Measurements from ENCODE around the gene LRRC3. TPM values are rescaled to one million over a fixed set of nuclear protein-coding genes. Genes with fewer than 3 reads are reported as not detected.

LRRC3 gene
- total and polyA plus RNA-seq, 4 donors, result 3.0 to 14.2 (median 7.5) TPM

- H3K27ac ChIP-seq (ENCODE audit: low read depth in 1 of 2, low read length in 2 of 2), result no peak overlapping the region
- H3K36me3 ChIP-seq (ENCODE audit: control insufficient read depth in 4 of 4, insufficient read depth in 3 of 4, low read depth in 1 of 4, low read length in 3 of 4), result peaks cover 0 to 6% (median 3%) of the 10 kb centered on the region in 4 donors
- no peaks in the 10 kb centered on the region for H3K27me3 ChIP-seq (ENCODE audit: control insufficient read depth in 4 of 4, insufficient read depth in 4 of 4, low read length in 3 of 4)
- H3K9ac ChIP-seq (ENCODE audit: low read depth in 1 of 2, low read length in 2 of 2), result no peak overlapping the region
- peaks cover 0 to 3% (median 2%) of the 10 kb centered on the region in 4 donors for H3K9me3 ChIP-seq (ENCODE audit: control insufficient read depth in 4 of 4, low read length in 3 of 4)
- WGBS, result 94% methylated on average over 17 of the region's 17 CpGs
- no peak for TF ChIP-seq TAF1 (conservative IDR thresholded peaks at IDR 0.05)
- TF ChIP-seq RAD21 (IDR thresholded peaks at IDR 0.05), result no peak
- no peak for TF ChIP-seq YY1 (IDR thresholded peaks at IDR 0.05)
- TF ChIP-seq ZBTB33 (IDR thresholded peaks at IDR 0.05), result no peak
- no peak overlapping the region for H3K4me3 ChIP-seq (ENCODE audit: low read depth in 1 of 3, low read length in 3 of 3)
- no peaks in the 10 kb centered on the region for H3K4me1 ChIP-seq (ENCODE audit: control insufficient read depth in 4 of 4, insufficient read depth in 4 of 4, low read length in 3 of 4)
- no peak for DNase-seq (ENCODE audit: low spot score)
Observed at GRCh38 chr21:44494418-44494817, 39.1 kb downstream of the LRRC3 start.

GRCh38 chr21:44494956-44495355, 39.6 kb downstream of the LRRC3 start:
- no peak for DNase-seq (ENCODE audit: low spot score)
- peaks cover 0 to 3% (median 2%) of the 10 kb centered on the region in 4 donors for H3K9me3 ChIP-seq (ENCODE audit: control insufficient read depth in 4 of 4, low read length in 3 of 4)
- WGBS, result 82% methylated on average over 13 of the region's 13 CpGs
- H3K27me3 ChIP-seq (ENCODE audit: control insufficient read depth in 4 of 4, insufficient read depth in 4 of 4, low read length in 3 of 4), result no peaks in the 10 kb centered on the region
- no peak for TF ChIP-seq ATF3 (IDR thresholded peaks at IDR 0.05)
- no peak for TF ChIP-seq NR2F2 (IDR thresholded peaks at IDR 0.05)
- TF ChIP-seq CTCF (IDR thresholded peaks at IDR 0.05; ENCODE audit: low read depth, low read length, missing input control), result no peak
- no peak for TF ChIP-seq FOXA2 (IDR thresholded peaks at IDR 0.05)
- TF ChIP-seq ZBTB33 (IDR thresholded peaks at IDR 0.05), result no peak
- TF ChIP-seq YY1 (IDR thresholded peaks at IDR 0.05), result no peak
- no peak for TF ChIP-seq RAD21 (IDR thresholded peaks at IDR 0.05)
- TF ChIP-seq SP1 (IDR thresholded peaks at IDR 0.05), result no peak
- no peak for TF ChIP-seq HNF4G (IDR thresholded peaks at IDR 0.05)
- no peak for TF ChIP-seq FOXA1 (IDR thresholded peaks at IDR 0.05)
- no peak for TF ChIP-seq HNF4A (conservative IDR thresholded peaks at IDR 0.05)
- no peak for TF ChIP-seq EGR1 (IDR thresholded peaks at IDR 0.05; ENCODE audit: low read depth in 2 of 2)
- TF ChIP-seq MAX (IDR thresholded peaks at IDR 0.05), result no peak
- no peak for TF ChIP-seq JUND (IDR thresholded peaks at IDR 0.05)
- TF ChIP-seq GABPA (IDR thresholded peaks at IDR 0.05 in 1 of 2, conservative IDR thresholded peaks at IDR 0.05 in 1 of 2), result no peak
- no peaks in the 10 kb centered on the region for H3K4me1 ChIP-seq (ENCODE audit: control insufficient read depth in 4 of 4, insufficient read depth in 4 of 4, low read length in 3 of 4)
- peaks cover 0 to 6% (median 3%) of the 10 kb centered on the region in 4 donors for H3K36me3 ChIP-seq (ENCODE audit: control insufficient read depth in 4 of 4, insufficient read depth in 3 of 4, low read depth in 1 of 4, low read length in 3 of 4)
- no peak overlapping the region for H3K27ac ChIP-seq (ENCODE audit: low read depth in 1 of 2, low read length in 2 of 2)
- H3K4me3 ChIP-seq (ENCODE audit: low read depth in 1 of 3, low read length in 3 of 3), result no peak overlapping the region
- H3K9ac ChIP-seq (ENCODE audit: low read depth in 1 of 2, low read length in 2 of 2), result no peak overlapping the region
